ENCODE results near the gene RNU1-4. TPM values are rescaled to one million over a fixed set of nuclear protein-coding genes. Genes with fewer than 3 reads are reported as not detected.

RNU1-4 gene
- total and polyA plus RNA-seq, 2 donors (not counting 1 experiment from before 2014, with no cell fraction given) = 3,997 TPM; not detected in 1

Other genes with a start within 250 kb of the RNU1-4 start
- gene RNU1-1, start 226.2 kb upstream of the RNU1-4 start, total RNA-seq = under 0.01 and 3,997 TPM in 2 replicates
- gene RNU1-1, start 226.2 kb upstream of the RNU1-4 start, polyA plus RNA-seq = not detected in 2 replicates
- 50.3 and 92.3 TPM in 2 replicates for gene NBPF1, start 127.0 kb upstream of the RNU1-4 start, total RNA-seq
- 25.3 and 27.2 TPM in 2 replicates for gene NBPF1, start 127.0 kb upstream of the RNU1-4 start, polyA plus RNA-seq
- gene RNU1-3, start 73.6 kb upstream of the RNU1-4 start, total RNA-seq = under 0.01 and 3,997 TPM in 2 replicates
- gene RNU1-3, start 73.6 kb upstream of the RNU1-4 start, polyA plus RNA-seq = not detected in 2 replicates
- gene RNU1-2, start 155.5 kb downstream of the RNU1-4 start, total RNA-seq = under 0.01 and 3,997 TPM in 2 replicates
- gene RNU1-2, start 155.5 kb downstream of the RNU1-4 start, polyA plus RNA-seq = not detected in 2 replicates
- 20.3 and 22.3 TPM in 2 replicates for gene CROCC, start 181.4 kb downstream of the RNU1-4 start, total RNA-seq
- gene CROCC, start 181.4 kb downstream of the RNU1-4 start, polyA plus RNA-seq = 3.6 and 3.8 TPM in 2 replicates
- gene MFAP2, start 240.1 kb downstream of the RNU1-4 start, total RNA-seq = 10.0 and 16.2 TPM in 2 replicates
- gene MFAP2, start 240.1 kb downstream of the RNU1-4 start, polyA plus RNA-seq = 14.1 and 40.4 TPM in 2 replicates